OCI-LY3 (cell line): ENCODE data around the gene PTAFR.

ENCODE experiments used
- CTCF ChIP-seq: fragments of 200-600, 300-600 bp; sonication (generic); IDR thresholded peaks from 2 replicates; pipeline ENCODE4 v1.5.1; 2014; ENCODE audit warnings: antibody characterized with exemption, low read length, low read depth
- EZH2phosphoT487 ChIP-seq: fragments of 200-600 bp; shearing (Covaris generic); IDR thresholded peaks from 2 replicates; pipeline ENCODE4 v1.6.1; 2018; ENCODE audit warnings: antibody characterized with exemption, mixed run types, low read depth

- TF ChIP-seq CTCF (no peak), EZH2phosphoT487 (no peak)
Observed at GRCh38 chr1:28163496-28164161, 12.9 kb downstream of the PTAFR start.
